H1 (cell line): ENCODE measurements around the gene NAV3. TPM values are rescaled to one million over a fixed set of nuclear protein-coding genes. Genes with fewer than 3 reads are reported as not detected.

Experiments used
- CTCF ChIA-PET: fragments of 300-600 bp; sonication (Branson Sonifier 250); formaldehyde crosslinking; loops from one replicate; lab custom pipeline; 2021; ENCODE audit not compliant: partially characterized antibody; lab: Charles Lee
- POLR2A ChIA-PET: fragments of 300-600 bp; sonication (Branson Sonifier 250); formaldehyde crosslinking; loops from one replicate; lab custom pipeline; 2021; ENCODE audit warnings: inconsistent platforms; ENCODE audit not compliant: partially characterized antibody; lab: Charles Lee
- DNase-seq, 2 experiments: peaks; one replicate each; pipeline versions ENCODE4 v3.0.0 to v3.0.0-alpha.2; 2010 to 2022; ENCODE audit warnings: low spot score in 2 of 2, low read depth in 1 of 2, mixed read lengths in 1 of 2
- FAIRE-seq: peaks from 2 replicates; lab custom pipeline; 2011; peaks lifted over from hg19 to GRCh38; lab: Jason Lieb, UNC
- H2AFZ ChIP-seq: 2 replicates; pipeline ENCODE4 v1.8.1; 2012; ENCODE audit warnings: low read length, inconsistent platforms
- H2AK5ac ChIP-seq: 2 replicates; pipeline ENCODE4 v1.6.1; 2013; ENCODE audit warnings: low read depth, low read length
- H2BK120ac ChIP-seq: replicated peaks from 2 replicates; pipeline ENCODE3; 2013; ENCODE audit warnings: low read depth, low read length, inconsistent platforms
- H2BK12ac ChIP-seq: 2 replicates; pipeline ENCODE4 v1.6.1; 2013; ENCODE audit warnings: low read depth, low read length
- H2BK15ac ChIP-seq: 2 replicates; pipeline ENCODE4 v1.6.1; 2013; ENCODE audit warnings: low read length
- H2BK20ac ChIP-seq: 2 replicates; pipeline ENCODE4 v1.6.1; 2013; ENCODE audit warnings: low read length
- H2BK5ac ChIP-seq: 2 replicates; pipeline ENCODE4 v1.6.1; 2013; ENCODE audit warnings: low read depth, low read length
- H3K14ac ChIP-seq: 2 replicates; pipeline ENCODE4 v1.6.1; 2013; ENCODE audit warnings: inconsistent platforms; ENCODE audit not compliant: insufficient read length
- H3K18ac ChIP-seq: 2 replicates; pipeline ENCODE4 v1.6.1; 2013; ENCODE audit warnings: low read length; ENCODE audit errors: extremely low read depth
- H3K23ac ChIP-seq: 2 replicates; pipeline ENCODE4 v1.6.1; 2013; ENCODE audit warnings: inconsistent platforms; ENCODE audit not compliant: insufficient read length
- H3K23me2 ChIP-seq: 2 replicates; pipeline ENCODE4 v1.6.1; 2013; ENCODE audit warnings: low read depth, low read length
- H3K27ac ChIP-seq: 2 replicates; pipeline ENCODE4 v1.6.1; 2011; ENCODE audit warnings: low read depth, low read length, inconsistent platforms
- H3K27me3 ChIP-seq, 4 experiments: replicated peaks in 1 of 4; 1 replicate in 1 of 4; 2 replicates in 3 of 4; pipeline versions ENCODE4 v1.6.1 to v1.8.1; 2011 to 2013; ENCODE audit warnings: low read length in 3 of 4, mild to moderate bottlenecking in 3 of 4, inconsistent platforms in 2 of 4, mixed read lengths in 2 of 4, moderate library complexity in 1 of 4; ENCODE audit not compliant: control insufficient read depth in 3 of 4, insufficient read depth in 3 of 4; ENCODE audit errors: extremely low read depth in 1 of 4
- H3K36me3 ChIP-seq, 4 experiments: 2 replicates each; pipeline versions ENCODE4 v1.6.1 to v1.8.1; 2011 to 2013; ENCODE audit warnings: mild to moderate bottlenecking in 4 of 4, low read length in 3 of 4, moderate library complexity in 2 of 4, control low read depth in 1 of 4, inconsistent platforms in 1 of 4; ENCODE audit not compliant: insufficient read depth in 4 of 4, control insufficient read depth in 2 of 4
- H3K4ac ChIP-seq: replicated peaks from 2 replicates; pipeline ENCODE3; 2013; ENCODE audit warnings: low read length, low read depth, mixed read lengths, inconsistent platforms; ENCODE audit not compliant: insufficient read length
- H3K4me1 ChIP-seq, 4 experiments: replicated peaks in 1 of 4; 1 replicate in 1 of 4; 2 replicates in 3 of 4; pipeline versions ENCODE4 v1.6.1 to v1.8.1; 2011 to 2013; ENCODE audit warnings: low read length in 3 of 4, inconsistent platforms in 2 of 4, mixed read lengths in 1 of 4; ENCODE audit not compliant: insufficient read depth in 4 of 4, control insufficient read depth in 3 of 4
- H3K4me2 ChIP-seq, 2 experiments: 2 replicates each; pipeline versions ENCODE4 v1.6.1 to v1.8.1; 2011 to 2013; ENCODE audit warnings: low read depth in 2 of 2, low read length in 2 of 2, control low read depth in 1 of 2, inconsistent platforms in 1 of 2, mild to moderate bottlenecking in 1 of 2; ENCODE audit not compliant: insufficient read depth in 1 of 2
- H3K4me3 ChIP-seq, 4 experiments: fragments of 200-600, 300-600 bp in 1 of 4; sonication (generic), shearing (Covaris generic), sonication (Bioruptor Twin) in 1 of 4; 2 replicates each; pipeline versions ENCODE4 v1.5.1 to v1.8.1; 2011 to 2016; ENCODE audit warnings: low read length in 4 of 4, low read depth in 3 of 4, control low read depth in 2 of 4, inconsistent platforms in 2 of 4, mild to moderate bottlenecking in 2 of 4, mixed read lengths in 1 of 4, moderate library complexity in 1 of 4; ENCODE audit not compliant: insufficient read depth in 2 of 4; ENCODE audit errors: extremely low read depth in 1 of 4
- H3K56ac ChIP-seq: replicated peaks from 2 replicates; pipeline ENCODE3; 2013; ENCODE audit warnings: low read depth, mild to moderate bottlenecking, mixed read lengths, low read length, inconsistent platforms; ENCODE audit not compliant: insufficient read length
- H3K79me1 ChIP-seq: 2 replicates; pipeline ENCODE4 v1.6.1; 2013; ENCODE audit warnings: low read depth, low read length, control low read depth
- H3K79me2 ChIP-seq, 2 experiments: 2 replicates each; pipeline versions ENCODE4 v1.6.1 to v1.8.1; 2012 to 2013; ENCODE audit warnings: low read length in 2 of 2, mild to moderate bottlenecking in 2 of 2, inconsistent platforms in 1 of 2; ENCODE audit not compliant: insufficient read depth in 2 of 2, control insufficient read depth in 1 of 2
- H3K9ac ChIP-seq, 4 experiments: replicated peaks in 1 of 4; 1 replicate in 1 of 4; 2 replicates in 3 of 4; pipeline versions ENCODE4 v1.6.1 to v1.8.1; 2011 to 2013; ENCODE audit warnings: low read depth in 3 of 4, low read length in 3 of 4, control low read depth in 2 of 4, mild to moderate bottlenecking in 2 of 4, moderate library complexity in 2 of 4, inconsistent platforms in 1 of 4; ENCODE audit errors: extremely low read depth in 1 of 4
- H3K9me3 ChIP-seq, 2 experiments: 2 replicates each; pipeline versions ENCODE4 v1.6.1 to v1.8.1; 2012 to 2013; ENCODE audit warnings: mild to moderate bottlenecking in 2 of 2, moderate library complexity in 2 of 2, control low read depth in 1 of 2, inconsistent platforms in 1 of 2, low read depth in 1 of 2, low read length in 1 of 2, mixed read lengths in 1 of 2; ENCODE audit not compliant: insufficient read depth in 2 of 2
- H4K20me1 ChIP-seq, 2 experiments: replicated peaks in 1 of 2; 2 replicates each; pipeline versions ENCODE3 to v1.8.1; 2011 to 2013; ENCODE audit warnings: inconsistent platforms in 2 of 2, low read length in 2 of 2, mild to moderate bottlenecking in 1 of 2; ENCODE audit not compliant: insufficient read depth in 2 of 2, control insufficient read depth in 1 of 2
- H4K5ac ChIP-seq: 2 replicates; pipeline ENCODE4 v1.6.1; 2013; ENCODE audit warnings: low read length, low read depth, mixed read lengths, inconsistent platforms; ENCODE audit not compliant: insufficient read length
- H4K8ac ChIP-seq: 2 replicates; pipeline ENCODE4 v1.8.0; 2013; ENCODE audit warnings: mild to moderate bottlenecking, moderate library complexity, low read length, inconsistent platforms; ENCODE audit not compliant: insufficient read depth; ENCODE audit errors: extremely low read depth
- H4K91ac ChIP-seq: replicated peaks from 2 replicates; pipeline ENCODE3; 2013; ENCODE audit warnings: low read length, mixed read lengths, inconsistent platforms; ENCODE audit not compliant: insufficient read length
- BACH1 ChIP-seq: IDR thresholded peaks from 2 replicates; pipeline ENCODE4 v1.6.1; 2012; ENCODE audit warnings: low read length, improper control_type of control experiment
- CEBPB ChIP-seq: IDR thresholded peaks from 2 replicates; pipeline ENCODE4 v1.6.1; 2012; ENCODE audit warnings: low read depth, low read length
- HDAC2 ChIP-seq, 2 experiments: fragments of 300-600 bp in 1 of 2; sonication (generic) in 1 of 2; IDR thresholded peaks; 2 replicates each; pipeline ENCODE4 v1.6.1; 2011 to 2012; ENCODE audit warnings: low read depth in 2 of 2, low read length in 2 of 2, mild to moderate bottlenecking in 2 of 2, moderate library complexity in 2 of 2, borderline replicate concordance in 1 of 2, inconsistent platforms in 1 of 2
- JUND ChIP-seq: IDR thresholded peaks from 2 replicates; pipeline ENCODE4 v1.6.1; 2011; ENCODE audit warnings: mild to moderate bottlenecking, improper control_type of control experiment, low read length
- POLR2A ChIP-seq, 2 experiments: IDR thresholded peaks; 1 replicate in 1 of 2; 2 replicates in 1 of 2; pipeline ENCODE4 v1.6.1; 2011; ENCODE audit warnings: low read depth in 2 of 2, low read length in 2 of 2, mild to moderate bottlenecking in 2 of 2; ENCODE audit errors: control extremely low read depth in 1 of 2
- POU5F1 ChIP-seq: IDR thresholded peaks from 2 replicates; pipeline ENCODE4 v1.6.1; 2011; ENCODE audit warnings: low read depth, mild to moderate bottlenecking, low read length, moderate library complexity
- RBBP5 ChIP-seq: IDR thresholded peaks from 2 replicates; pipeline ENCODE4 v1.7.1; 2012; ENCODE audit warnings: low read depth, mild to moderate bottlenecking, inconsistent platforms, low read length, moderate library complexity, borderline replicate concordance
- SIRT6 ChIP-seq: IDR thresholded peaks from one replicate; pipeline ENCODE4 v1.7.1; 2012; ENCODE audit warnings: low read length, inconsistent platforms
- SIX5 ChIP-seq: IDR thresholded peaks from 2 replicates; pipeline ENCODE4 v1.6.1; 2011; ENCODE audit warnings: mild to moderate bottlenecking, low read depth, low read length
- SRF ChIP-seq: IDR thresholded peaks from 2 replicates; pipeline ENCODE4 v1.6.1; 2011; ENCODE audit warnings: mild to moderate bottlenecking, low read depth, low read length, moderate library complexity
- SUZ12 ChIP-seq: fragments of 200-600 bp; sonication (generic); IDR thresholded peaks from 2 replicates; pipeline ENCODE4 v1.6.1; 2012; ENCODE audit warnings: mild to moderate bottlenecking, inconsistent platforms, low read length, moderate library complexity, mixed read lengths
- TAF1 ChIP-seq: IDR thresholded peaks from 2 replicates; pipeline ENCODE4 v1.6.1; 2011; ENCODE audit warnings: mild to moderate bottlenecking, low read depth, low read length
- USF2 ChIP-seq: IDR thresholded peaks from 2 replicates; pipeline ENCODE4 v1.6.1; 2011; ENCODE audit warnings: low read length, improper control_type of control experiment
- YY1 ChIP-seq: IDR thresholded peaks from 2 replicates; pipeline ENCODE4 v1.6.1; 2011; ENCODE audit warnings: low read depth, mild to moderate bottlenecking, low read length
- polyA plus RNA-seq, 7 experiments: library from polyadenylated mRNA; depleted of rRNA in 3 of 7; stranded (reverse) in 5 of 7; unstranded in 2 of 7; fragments of >200 nt in 5 of 7; fragments of 200-250 nt in 2 of 7; gene quantifications; 1 replicate in 5 of 7; 2 replicates in 1 of 7; 4 replicates in 1 of 7; pipeline versions ENCODE4 v1.2.1 to v1.2.3, GENCODE V29; 2011 to 2013; ENCODE audit warnings: missing spikeins in 2 of 7, mixed read lengths in 2 of 7
- total RNA-seq: library from RNA; stranded (reverse); fragmentation: NEBNext Ultra II Directional; extraction: Animal tissue kit (Norgen Biotek cat#: 25700); gene quantifications from 2 replicates; pipeline ENCODE4 v1.2.1, GENCODE V29; 2021

The NAV3 gene
- total and polyA plus RNA-seq, 2 of the 8 experiments (the other 6 are each of a cell fraction or from before 2014, with no cell fraction given) = 0.47 to 5.0 TPM

- no peak for TF ChIP-seq SIRT6
- no peak for TF ChIP-seq POLR2A (IDR thresholded peaks at IDR 0.05; ENCODE audit: control extremely low read depth in 1 of 2, low read depth in 2 of 2, low read length in 2 of 2)
Observed at GRCh38 chr12:78128211-78128610, 297.5 kb downstream of the NAV3 start (continued).

GRCh38 chr12:78143717-78144116 lies 313.0 kb downstream of the NAV3 start:
- Histone ChIP-seq H4K20me1 (no peaks in the 10 kb centered on the region), H3K23ac (no peak overlapping the region), H3K56ac (no peak overlapping the region), H3K36me3 (no peaks in the 10 kb centered on the region), H3K18ac (no peak overlapping the region), H3K14ac (no peak overlapping the region), H2BK120ac (no peak overlapping the region), H4K5ac (no peak overlapping the region), H3K27ac (no peak overlapping the region), H2BK12ac (no peak overlapping the region), H2BK15ac (no peak overlapping the region), H3K4ac (no peak overlapping the region), H3K9ac (no peak overlapping the region), H2AFZ (no peak overlapping the region), H4K91ac (no peak overlapping the region), H3K4me2 (no peak overlapping the region), H3K4me3 (no peak overlapping the region), H2BK20ac (no peak overlapping the region), H3K27me3 (no peaks in the 10 kb centered on the region), H3K9me3 (no peaks in the 10 kb centered on the region), H3K79me1 (no peaks in the 10 kb centered on the region), H3K4me1 (no peaks in the 10 kb centered on the region), H3K79me2 (no peaks in the 10 kb centered on the region), H3K23me2 (no peaks in the 10 kb centered on the region), H2AK5ac (no peak overlapping the region), H4K8ac (no peak overlapping the region), H2BK5ac (no peak overlapping the region)
- FAIRE-seq (no peak), DNase-seq (no peak)
- ChIA-PET POLR2A (no interaction called here), CTCF (interaction anchor here (1.0 to 1.6 kb wide), 2 partner anchors 13 to 22 kb away, joined by 3 to 5 read pairs; no protein-coding TSS in a partner anchor)
- no peak for TF ChIP-seq HDAC2 (IDR thresholded peaks at IDR 0.05; ENCODE audit: borderline replicate concordance in 1 of 2, low read depth in 2 of 2, low read length in 2 of 2)
- TF ChIP-seq SRF = no peak
- TF ChIP-seq JUND = no peak
- no peak for TF ChIP-seq RBBP5
- TF ChIP-seq USF2 = no peak
- TF ChIP-seq CEBPB = no peak
- TF ChIP-seq YY1 = no peak
- TF ChIP-seq TAF1 = no peak
- TF ChIP-seq BACH1 = no peak
- TF ChIP-seq SUZ12 = no peak
- no peak for TF ChIP-seq SIX5
- no peak for TF ChIP-seq POU5F1
